GM19397 (cell line): ENCODE results near the gene PRSS57.
"Not testable (repeated sequence)": the region's sequence is repeated elsewhere in the genome, so short reads cannot be mapped to it uniquely, and the experiment has no call there.

ENCODE experiments used
- ATAC-seq: cut with Tn5 transposase; IDR thresholded peaks from one replicate; pipeline ENCODE4 v1.9.1; 2021; ENCODE audit warnings: mild to moderate bottlenecking, moderate library complexity; ENCODE audit not compliant: unreplicated experiment

The PRSS57 gene

DNA sequence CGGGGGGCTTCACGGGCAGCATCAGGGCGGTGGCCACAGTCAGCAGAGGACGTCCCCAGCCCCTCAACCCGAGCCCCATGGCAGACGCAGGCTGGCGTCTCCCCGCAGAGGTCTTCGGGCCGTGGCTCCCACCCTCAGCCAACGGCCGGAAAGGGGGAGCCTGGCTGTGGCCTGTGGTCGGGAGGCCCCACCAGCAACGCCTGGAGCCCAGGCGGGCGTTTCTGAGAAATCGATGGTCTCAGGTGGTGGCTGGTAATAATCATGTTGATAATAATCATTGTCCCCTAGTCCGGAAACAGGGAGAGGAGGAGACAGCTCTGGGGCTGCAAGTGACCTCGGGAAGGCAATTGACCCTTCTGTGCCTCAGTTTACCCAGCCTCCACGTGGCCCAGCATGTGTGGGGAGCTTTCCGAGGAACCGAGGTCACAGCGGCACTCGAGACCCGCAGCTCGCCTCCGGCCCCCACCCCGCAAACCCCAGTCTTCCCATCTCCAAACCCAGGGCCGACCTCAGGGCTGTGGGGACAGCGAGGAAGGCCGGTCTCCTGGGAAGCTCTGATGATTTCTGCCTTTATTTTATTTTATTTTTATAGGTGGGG, at the start of gene PRSS57:
Gene PRSS57 (minus strand): TSS at position 101 of the 598 bp plus-strand sequence. CDS start 22 bp downstream, at position 79.
- ATAC-seq: no peak

DNA sequence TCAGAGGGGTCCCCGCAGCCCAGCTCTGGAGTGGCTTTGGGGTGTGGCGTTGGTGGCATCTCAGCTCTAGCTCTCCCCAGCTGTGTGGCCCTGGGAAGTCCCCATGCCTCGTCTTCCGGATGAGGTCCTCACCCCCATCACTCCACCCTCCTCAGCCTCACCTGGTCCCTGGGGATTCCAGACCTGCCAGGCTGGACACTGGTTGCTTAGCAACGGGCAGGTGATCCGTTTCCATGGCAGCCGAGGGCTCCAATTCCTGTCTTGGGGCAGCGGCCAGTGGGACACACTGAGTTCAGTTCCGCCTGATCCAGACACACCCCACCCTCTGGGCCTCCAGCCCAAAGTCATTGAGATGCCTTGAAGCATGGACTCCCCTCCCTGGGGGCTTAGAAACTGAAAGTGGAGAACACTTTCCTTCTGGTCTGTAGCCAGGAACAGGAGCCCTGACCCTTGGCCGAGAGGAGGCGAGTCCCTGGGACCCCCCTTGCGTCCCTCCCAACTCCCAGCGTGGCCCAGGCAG, 48.0 kb upstream of the PRSS57 start:
- no peak for ATAC-seq

DNA sequence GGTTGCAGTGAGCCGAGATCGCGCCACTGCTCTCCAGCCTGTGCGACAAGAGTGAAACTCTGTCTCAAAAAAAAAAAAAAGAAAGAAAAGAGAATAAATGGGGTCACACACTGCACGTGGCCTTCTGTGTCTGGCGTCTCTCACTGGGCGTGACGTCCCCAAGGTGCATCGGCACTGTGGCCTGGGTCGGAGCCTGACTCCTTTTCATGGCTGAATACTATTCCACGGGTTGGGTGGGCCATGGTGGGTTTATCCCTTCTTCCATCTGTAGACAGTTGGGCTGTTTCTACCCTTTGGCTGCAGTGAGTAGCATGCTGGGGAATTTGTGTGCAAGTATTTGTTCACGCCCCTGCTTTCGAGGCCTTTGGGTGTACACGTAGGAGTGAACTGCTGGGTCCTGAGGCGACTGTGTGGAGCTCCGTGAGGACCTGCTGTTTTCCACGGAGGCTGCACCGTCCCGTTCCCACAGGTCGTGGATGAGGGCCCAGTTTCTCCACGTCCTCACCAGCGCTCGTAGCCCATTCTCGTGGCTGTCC, 47.4 kb upstream of the PRSS57 start:
- ATAC-seq: no peak

DNA sequence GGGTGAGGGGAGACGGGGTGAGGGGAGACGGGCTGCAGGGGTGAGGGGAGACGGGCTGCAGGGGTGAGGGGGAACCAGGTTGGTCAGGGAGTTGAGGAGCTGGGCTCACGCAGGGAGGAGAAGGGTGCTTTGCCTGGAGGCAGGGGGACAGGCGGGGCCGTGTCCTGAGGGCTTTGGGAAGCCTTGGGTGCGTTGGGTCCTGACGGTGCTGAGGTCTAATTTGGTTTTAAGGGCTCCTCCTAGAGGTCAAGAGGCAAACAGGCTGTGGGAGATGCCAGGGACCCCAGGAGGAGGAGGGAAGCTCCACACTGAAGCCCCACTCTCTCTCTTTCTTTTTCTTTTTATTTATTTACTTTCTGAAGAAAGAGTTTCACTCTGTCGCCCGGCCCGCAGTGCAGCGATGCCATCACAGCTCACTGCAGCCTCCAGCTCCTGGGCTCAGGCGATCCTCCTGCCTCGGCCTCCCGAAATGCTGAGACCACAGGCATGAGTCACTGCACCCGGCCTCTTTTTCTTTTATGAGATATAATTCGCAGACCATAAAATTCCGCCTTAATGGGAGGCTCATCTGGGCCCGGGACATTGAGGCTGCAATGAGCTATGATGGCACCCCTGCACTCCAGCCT, 46.4 kb upstream of the PRSS57 start:
- no peak for ATAC-seq

DNA sequence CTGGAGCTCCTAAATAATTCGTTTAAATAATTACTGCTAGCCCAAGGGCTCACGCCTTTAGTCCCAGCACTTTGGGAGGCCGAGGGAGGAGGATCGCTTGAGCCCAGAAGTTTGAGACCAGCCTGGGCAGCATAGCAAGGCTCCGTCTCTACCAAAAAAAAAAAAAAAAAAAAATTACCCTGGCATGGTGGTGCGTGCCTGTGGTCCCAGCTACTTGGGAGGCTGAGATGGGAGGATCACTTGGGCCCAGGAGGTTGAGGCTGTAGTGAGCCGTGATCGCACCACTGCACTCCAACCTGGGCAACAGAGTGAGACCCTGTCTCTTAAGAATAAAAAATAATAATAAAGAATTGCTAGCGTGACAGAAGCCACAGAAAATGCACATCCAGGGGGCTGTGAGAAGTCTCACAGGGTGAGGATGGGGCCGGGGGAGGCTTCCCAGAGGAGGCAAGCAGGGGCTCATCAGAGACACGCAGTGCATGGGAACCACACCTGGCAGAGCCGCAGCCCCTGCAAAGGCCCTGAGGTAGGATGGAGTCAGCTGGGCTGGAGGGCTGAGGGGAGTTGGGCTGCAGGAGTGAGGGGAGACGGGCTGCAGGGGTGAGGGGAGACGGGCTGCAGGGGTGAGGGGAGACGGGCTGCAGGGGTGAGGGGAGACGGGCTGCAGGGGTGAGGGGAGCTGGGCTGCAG, 45.7 kb upstream of the PRSS57 start:
- not testable (repeated sequence) for ATAC-seq

DNA sequence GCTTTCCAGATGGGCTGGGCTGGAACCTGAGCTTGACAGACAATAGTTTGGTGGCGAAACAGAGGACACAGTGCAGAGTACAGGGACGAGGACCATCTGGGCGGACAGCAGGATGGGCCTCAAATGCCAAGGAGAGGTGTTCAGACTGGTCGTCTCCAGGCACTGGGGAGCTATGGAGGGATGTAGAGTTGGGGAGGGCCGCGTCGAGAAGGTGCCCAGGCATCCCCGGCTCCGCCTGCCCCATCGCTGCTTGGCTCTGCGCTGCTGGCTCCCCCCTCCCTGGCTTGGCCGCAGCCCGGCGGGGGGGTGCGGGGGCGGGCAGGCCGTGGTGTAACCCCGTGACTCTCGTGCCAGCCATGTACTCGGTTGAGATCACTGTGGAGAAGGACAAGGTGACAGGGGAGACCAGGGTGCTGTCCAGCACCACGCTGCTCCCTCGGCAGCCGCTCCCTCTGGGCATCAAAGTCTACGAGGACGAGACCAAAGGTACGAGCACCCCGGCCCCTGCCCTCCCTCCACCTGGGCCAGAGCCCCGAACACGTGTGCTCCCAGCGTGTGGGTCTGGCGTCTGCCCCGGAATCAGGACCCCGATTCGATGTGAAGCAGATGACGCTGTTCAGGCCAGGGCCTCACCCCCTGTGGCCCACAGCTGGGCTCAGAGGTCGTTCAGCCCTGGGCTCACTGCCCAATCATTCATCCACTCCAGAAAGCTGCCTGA, 44.9 kb upstream of the PRSS57 start:
- ATAC-seq: no peak

DNA sequence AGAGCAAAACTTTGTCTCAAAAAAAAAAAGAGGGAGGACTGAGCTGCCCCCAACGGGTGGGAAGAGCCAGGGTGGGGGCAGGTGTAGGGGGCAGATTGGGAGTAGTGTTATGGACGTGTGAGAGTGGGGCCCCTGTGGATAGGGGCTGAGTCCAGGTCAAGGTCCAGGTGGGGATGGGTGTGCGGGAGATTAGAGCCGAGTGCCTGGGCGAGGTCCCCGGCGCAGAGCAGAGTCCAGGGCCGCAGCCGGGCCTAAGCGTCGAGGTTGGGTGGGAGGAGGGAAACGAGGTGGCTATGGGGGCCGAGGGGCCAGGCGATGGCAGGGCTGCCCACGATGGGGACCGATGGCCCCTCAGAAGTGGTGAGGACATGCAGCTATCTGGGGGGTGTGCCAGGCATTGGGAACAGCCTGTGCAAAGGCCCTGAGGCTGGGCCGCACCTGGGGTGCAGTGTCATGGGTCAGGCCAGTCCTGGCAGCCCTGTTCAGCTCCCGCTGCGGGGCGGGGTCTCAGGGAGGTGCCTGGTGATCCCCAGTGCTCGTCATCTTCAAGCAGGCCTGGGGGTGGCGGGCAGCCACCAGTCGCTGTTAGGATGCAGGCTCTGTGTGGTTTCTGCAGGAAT, 43.4 kb upstream of the PRSS57 start:
- no peak for ATAC-seq

DNA sequence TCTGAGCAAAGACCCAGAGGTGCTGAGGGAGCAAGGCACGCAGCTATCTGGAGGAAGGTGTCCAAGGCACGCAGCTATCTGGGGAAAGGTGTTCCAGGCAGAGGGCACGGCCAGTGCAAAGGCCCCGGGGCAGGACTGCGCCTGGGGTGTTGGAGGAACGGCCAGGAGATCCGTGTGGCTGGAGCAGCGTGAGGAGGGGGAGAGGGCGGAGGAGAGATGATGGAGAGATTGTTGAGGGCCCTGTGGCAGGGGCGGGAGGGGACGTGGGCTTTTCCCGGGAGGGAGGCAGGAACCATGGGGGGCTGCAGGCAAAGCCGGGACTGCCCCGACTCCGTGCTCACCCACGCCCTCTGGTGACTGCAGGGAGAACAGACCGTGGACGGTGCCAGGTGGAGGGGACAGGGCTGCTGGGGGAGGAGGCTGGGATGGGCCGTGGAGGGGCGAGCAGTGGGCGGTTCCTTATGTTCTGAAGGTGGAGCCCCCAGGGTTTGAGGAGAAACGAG, 42.4 kb upstream of the PRSS57 start:
- no peak for ATAC-seq

DNA sequence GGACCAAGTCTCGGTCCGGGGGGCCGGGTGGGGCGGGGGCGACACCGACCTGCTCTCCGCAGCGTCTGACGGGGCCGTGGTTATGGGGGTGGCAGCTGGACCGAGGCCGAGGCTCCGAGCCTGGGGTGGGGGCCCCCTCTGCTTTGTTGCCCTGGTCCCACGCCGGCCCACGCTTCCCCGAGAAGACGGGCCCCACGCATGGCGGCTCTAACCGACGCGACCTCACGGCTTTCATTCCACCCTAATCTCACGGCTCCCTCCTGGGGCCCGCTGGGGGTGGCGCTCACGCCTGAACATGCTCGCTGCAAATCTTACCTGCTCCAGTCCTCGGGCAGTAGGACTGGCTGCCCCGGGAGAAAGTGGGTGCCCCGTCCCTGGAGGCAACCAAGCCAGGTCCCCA, 40.9 kb upstream of the PRSS57 start:
- ATAC-seq: no peak

DNA sequence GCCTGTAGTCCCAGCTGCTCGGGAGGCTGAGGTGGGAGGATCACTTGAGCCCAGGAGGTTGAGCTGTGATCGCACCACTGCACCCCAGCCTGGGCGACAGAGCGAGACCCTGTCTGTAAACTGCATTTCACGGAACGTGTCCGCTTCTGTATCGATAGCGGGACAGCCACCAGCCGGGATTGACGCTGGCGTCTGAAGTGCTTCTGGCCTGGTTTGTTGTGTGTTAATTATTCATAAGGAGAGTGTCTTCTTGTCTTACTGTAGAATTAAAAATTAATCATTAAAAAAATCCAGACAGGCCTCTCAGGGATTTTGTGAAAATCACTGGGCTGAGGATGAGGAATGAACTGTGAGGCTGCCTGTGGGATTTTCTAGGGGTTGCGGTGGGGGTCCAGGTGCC, 39.5 kb upstream of the PRSS57 start:
- no peak for ATAC-seq

DNA sequence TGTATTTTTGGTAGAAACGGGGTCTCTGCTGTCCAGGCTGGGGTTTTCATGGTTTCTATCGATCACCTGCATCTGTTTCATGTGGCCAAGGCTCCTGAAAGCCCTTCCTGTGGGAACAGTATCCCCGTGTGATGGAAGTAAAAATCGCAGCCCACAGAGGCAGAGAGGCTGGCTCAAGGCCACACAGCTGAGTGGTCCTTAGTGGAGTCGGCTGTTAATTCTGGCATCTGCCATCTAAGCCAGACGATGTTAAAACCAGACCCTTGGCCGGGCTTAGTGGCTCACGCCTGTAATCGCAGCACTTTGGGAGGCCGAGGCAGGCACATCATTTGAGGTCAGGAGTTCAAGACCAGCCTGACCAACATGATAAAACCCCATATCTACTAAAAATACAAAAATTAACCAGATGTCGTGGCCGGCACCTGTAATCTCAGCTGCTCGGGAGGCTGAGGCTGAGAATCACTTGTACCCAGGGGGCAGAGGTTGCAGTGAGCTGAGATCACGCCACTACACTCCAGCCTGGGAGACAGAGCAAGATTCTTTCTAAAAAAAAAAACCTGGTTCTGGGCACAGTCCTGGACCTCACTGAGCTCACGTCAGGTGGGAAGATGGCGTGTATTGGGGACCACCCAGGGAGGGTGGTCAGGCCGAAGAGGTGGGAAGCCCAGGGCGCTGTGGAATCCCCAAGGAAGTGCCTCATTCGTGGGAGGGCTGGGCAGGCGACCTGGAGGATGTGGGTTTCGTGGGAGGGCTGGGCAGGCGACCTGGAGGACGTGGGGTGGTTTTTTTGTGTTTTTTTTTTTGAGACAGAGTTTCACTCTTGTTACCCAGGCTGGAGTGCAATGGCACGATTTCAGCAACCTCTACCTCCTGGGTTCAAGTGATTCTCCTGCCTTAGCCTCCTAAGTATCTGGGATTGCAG, 37.2 kb upstream of the PRSS57 start:
- ATAC-seq: no peak

DNA sequence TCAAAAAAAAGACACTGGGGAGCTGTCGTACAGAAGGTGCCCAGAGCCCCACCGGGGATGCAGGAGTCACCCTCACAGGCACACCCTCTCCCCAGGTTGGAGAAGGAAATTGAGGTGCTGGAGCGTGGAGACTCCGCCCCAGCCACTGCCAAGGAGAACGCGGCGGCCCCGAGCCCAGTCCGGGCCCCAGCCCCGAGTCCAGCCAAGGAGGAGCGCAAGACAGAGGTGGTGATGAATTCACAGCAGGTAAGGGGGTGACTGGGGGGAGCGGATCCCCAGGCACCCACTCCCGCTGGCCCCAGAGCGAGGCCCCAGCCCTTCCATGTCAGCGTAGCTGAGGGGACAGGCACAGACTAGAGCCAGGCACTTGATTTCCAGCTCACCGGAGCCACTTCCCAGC, 35.7 kb upstream of the PRSS57 start:
- no peak for ATAC-seq

DNA sequence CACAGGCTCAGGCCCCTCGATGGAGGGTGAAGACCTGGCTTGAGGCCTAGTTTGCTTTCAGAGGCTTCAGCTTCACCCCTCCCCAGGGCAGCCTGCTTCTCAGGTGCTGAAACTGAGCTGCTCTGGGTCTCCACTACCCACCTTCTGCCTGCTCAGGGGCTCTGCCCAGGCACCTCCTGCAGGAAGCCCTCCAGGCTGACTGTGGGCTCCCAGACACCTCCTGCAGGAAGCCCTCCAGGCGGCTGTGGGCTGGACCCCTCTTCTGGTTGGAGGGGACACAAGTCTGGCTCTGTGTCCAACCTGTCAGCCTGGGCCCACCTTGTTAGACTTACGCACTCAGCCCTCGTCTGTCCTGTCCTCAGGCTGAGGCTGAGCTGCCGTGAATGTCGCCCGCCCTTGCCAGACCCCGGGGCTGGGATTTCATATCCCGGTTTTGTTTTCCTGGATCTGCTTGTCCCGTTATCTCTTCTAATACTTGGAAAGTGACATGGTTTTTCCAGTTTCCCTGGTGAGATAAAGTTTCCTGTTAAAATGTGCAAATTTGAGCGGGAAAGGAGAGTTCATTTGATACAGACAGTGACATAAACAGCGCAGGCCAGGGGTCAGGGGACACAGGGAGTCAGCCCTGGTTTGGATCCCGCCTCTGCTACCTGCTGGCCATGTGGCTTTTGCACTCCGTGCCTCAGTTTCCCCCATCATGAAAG, 34.9 kb upstream of the PRSS57 start:
- no peak for ATAC-seq

DNA sequence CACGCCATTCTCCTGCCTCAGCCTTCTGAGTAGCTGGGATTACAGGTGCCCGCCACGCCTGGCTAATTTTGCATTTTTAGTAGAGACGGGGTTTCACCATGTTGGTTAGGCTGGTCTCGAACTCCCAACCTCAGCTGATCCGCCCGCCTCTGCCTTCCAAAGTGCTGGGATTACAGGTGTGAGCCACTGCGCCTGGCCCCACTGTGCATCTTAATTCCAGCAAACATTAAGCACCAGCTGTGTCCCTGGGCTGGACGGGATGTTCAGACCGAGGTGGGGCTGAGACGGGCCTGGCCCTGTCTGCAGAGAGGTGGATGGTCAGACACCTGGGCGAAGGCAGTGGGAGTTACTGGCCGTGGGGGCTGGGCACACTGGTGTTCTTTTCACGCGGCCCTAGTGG, 34.3 kb upstream of the PRSS57 start:
- not testable (repeated sequence) for ATAC-seq

DNA sequence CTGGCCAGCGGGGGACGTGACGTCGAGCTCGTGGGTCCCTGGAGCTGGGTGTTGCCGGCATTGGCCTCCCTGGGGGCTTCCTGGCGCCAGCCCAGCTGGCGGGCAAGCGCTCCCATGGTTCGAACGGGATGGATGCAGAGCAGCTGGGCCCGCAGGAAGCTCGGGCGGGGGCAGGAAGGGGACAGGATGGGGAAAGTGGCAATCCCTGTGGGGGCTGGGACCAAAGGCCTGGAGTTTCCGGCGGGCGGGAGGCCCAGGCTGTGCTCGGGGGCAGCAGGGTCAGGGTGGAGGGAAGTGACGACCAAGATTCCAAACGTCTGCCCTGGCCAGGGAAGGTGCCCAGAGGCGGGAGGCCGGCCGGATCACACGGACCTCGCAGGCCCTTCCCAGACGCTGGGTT, 32.8 kb upstream of the PRSS57 start:
- ATAC-seq: no peak

DNA sequence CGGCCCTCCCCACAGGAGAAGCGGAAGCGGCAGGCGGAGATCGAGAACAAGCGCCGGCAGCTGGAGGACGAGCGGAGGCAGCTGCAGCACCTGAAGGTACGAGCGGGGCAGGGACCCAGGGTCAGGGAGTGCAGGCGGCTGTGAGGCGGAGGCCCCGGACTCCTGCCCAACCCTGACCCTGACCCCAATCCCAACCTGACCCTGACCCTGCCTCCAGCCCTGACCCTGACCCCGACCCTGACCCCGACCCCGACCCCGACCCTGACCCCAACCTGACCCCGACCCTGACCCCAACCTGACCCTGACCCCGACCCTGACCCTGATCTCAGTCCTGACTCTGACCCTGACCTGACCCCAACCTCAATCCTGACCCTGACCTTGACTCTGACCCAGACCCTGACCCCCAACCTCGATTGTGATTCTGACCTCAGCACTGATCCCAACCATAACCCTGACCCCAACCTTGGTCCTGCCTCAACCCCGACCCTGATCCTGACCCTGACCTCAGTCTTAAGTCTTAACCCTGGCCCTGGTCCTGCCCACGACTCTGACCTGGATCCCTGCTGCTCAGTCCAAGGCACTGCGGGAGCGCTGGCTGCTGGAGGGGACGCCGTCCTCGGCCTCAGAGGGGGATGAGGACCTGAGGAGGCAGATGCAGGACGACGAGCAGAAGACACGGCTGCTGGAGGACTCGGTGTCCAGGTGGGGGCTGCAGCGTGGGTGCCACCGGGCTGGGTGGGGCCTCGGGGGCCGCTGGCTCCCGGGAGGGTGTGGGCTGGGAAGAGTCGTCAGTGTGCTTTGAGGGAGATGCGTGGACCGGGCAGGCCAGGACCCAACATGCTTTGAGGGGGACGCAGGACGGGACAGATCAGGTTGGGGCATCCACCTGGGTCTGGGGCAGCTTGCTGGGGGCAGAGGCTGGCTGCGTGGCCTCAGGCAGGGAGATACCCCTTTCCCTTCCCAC, 32.0 kb upstream of the PRSS57 start:
- ATAC-seq: no peak

DNA sequence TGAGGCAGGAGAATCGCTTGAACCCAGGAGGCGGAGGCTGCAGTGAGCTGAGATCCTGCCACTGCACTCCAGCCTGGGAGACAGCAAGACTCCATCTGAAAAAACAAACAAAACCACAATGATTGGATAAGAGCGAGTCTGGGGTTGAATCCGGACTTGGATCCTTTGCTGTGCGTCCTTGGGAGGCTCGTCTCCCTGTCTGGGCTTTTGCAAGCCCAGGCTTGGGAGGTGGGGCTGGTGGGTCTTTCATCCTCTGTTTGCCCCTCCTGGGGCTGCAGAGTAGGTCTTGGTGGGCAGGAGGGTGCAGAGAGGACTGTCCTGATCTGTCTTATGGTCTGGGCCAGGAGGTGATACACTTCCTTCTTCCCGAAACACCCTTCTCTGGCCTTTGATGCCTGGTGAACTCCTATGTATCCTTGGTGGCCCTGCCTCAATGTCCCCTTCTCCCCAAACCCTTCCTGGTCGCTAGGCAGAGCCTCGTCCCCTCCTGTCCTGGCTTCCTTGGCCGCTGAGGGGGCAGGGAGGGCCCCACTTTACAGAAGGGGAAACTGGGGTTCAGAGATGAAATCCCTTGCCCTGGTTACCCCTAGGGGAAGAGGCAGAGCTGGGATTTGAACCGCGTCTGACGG, 30.3 kb upstream of the PRSS57 start:
- no peak for ATAC-seq
